ENCODE results near the gene HM13. TPM values are rescaled to one million over a fixed set of nuclear protein-coding genes. Genes with fewer than 3 reads are reported as not detected.

Gene HM13
- total and polyA plus RNA-seq, 2 donors (not counting 3 experiments of a cell fraction or from before 2014, with no cell fraction given): 211 to 218 TPM

GRCh38 chr20:31604567-31605030 lies 90.4 kb downstream of the HM13 start:
- Histone ChIP-seq H3K36me3 (ENCODE audit: control insufficient read depth in 2 of 2, extremely low read depth in 1 of 2, insufficient read depth in 2 of 2, low read length in 2 of 2) (no peaks in the 10 kb centered on the region), H3K9me1 (replicated peaks; ENCODE audit: control insufficient read depth, extremely low read depth, insufficient read depth, low read length) (no peaks in the 10 kb centered on the region), H3K4me3 (replicated peaks in 1 of 3; ENCODE audit: insufficient read depth in 1 of 3, low read depth in 1 of 3, low read length in 3 of 3) (peak overlapping the region; percentile 44 to 77 (median 68)), H3K27ac (ENCODE audit: insufficient read depth, low read depth, low read length) (peak overlapping the region; percentile 100), H3K4me1 (ENCODE audit: control insufficient read depth, extremely low read depth, insufficient read depth, low read length) (peaks cover 48% of the 10 kb centered on the region), H3K9ac (replicated peaks; ENCODE audit: extremely low read depth, insufficient read depth, low read length) (peak overlapping the region; percentile 99), H3K27me3 (ENCODE audit: control insufficient read depth in 2 of 2, insufficient read depth in 2 of 2, low read length in 2 of 2) (no peaks in the 10 kb centered on the region), H4K20me1 (replicated peaks; ENCODE audit: control insufficient read depth, extremely low read depth, insufficient read depth, low read length) (no peaks in the 10 kb centered on the region), H3K4me2 (ENCODE audit: insufficient read depth, low read length) (peak overlapping the region; percentile 86), H3K9me3 (replicated peaks; ENCODE audit: control insufficient read depth, insufficient read depth, low read length) (no peaks in the 10 kb centered on the region), H3K79me2 (ENCODE audit: control insufficient read depth, insufficient read depth, low read length) (peaks cover 26% of the 10 kb centered on the region), H2AFZ (ENCODE audit: low read depth, low read length) (no peak overlapping the region)
- DNase-seq (ENCODE audit: low read depth, low spot score) (no peak), FAIRE-seq (no peak)
- intact Hi-C loops (cut with micrococcal nuclease): loop anchor here (1.0 to 2.0 kb wide), 4 partner anchors 18 to 108 kb away; no protein-coding TSS in a partner anchor
- ChIA-PET POLR2A (interaction anchor here (1.0 to 2.5 kb wide), 10 partner anchors 9 to 47 kb away, joined by 4 to 48 read pairs (median 8); no protein-coding TSS in a partner anchor), CTCF (interaction anchor here (0.8 to 12.8 kb wide), 7 partner anchors 8 to 144 kb away, joined by 3 to 1817 read pairs (median 6); no protein-coding TSS in a partner anchor)
- TF ChIP-seq MAX (IDR thresholded peaks at IDR 0.05; ENCODE audit: insufficient read depth, insufficient read length) (no peak), EZH2 (IDR thresholded peaks at IDR 0.05; ENCODE audit: borderline replicate concordance, low read depth, low read length, severe bottlenecking) (no peak), POLR2A (IDR thresholded peaks at IDR 0.05; ENCODE audit: low read depth, low read length) (no peak), GATA2 (IDR thresholded peaks at IDR 0.05; ENCODE audit: insufficient read depth, insufficient read length, low read depth, low read length) (no peak), FOS (IDR thresholded peaks at IDR 0.05; ENCODE audit: borderline replicate concordance, insufficient read depth, low read length) (no peak), POLR2AphosphoS5 (IDR thresholded peaks at IDR 0.05; ENCODE audit: insufficient read depth, low read depth, low read length) (no peak), MYC (IDR thresholded peaks at IDR 0.05; ENCODE audit: low read depth, low read length) (no peak), JUN (IDR thresholded peaks at IDR 0.05; ENCODE audit: borderline replicate concordance, insufficient read depth, insufficient read length, low read depth) (no peak)
- TF ChIP-seq, protein P1, sequence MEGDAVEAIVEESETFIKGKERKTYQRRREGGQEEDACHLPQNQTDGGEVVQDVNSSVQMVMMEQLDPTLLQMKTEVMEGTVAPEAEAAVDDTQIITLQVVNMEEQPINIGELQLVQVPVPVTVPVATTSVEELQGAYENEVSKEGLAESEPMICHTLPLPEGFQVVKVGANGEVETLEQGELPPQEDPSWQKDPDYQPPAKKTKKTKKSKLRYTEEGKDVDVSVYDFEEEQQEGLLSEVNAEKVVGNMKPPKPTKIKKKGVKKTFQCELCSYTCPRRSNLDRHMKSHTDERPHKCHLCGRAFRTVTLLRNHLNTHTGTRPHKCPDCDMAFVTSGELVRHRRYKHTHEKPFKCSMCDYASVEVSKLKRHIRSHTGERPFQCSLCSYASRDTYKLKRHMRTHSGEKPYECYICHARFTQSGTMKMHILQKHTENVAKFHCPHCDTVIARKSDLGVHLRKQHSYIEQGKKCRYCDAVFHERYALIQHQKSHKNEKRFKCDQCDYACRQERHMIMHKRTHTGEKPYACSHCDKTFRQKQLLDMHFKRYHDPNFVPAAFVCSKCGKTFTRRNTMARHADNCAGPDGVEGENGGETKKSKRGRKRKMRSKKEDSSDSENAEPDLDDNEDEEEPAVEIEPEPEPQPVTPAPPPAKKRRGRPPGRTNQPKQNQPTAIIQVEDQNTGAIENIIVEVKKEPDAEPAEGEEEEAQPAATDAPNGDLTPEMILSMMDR (IDR thresholded peaks at IDR 0.05; ENCODE audit: extremely low read depth in 1 of 2, insufficient read depth in 1 of 2, low read depth in 1 of 2, low read length in 2 of 2): no peak
- dilution Hi-C loops (cut with MboI; ENCODE audit: extremely low pct_ligation_motif_present, low sequenced_read_pairs): no loop called here
- BruUV-seq (replicated peaks): TSS peak; percentile 88

Measured in endothelial cell of umbilical vein (primary cell).